ENCODE results near the gene CNTNAP2. TPM values are rescaled to one million over a fixed set of nuclear protein-coding genes. Genes with fewer than 3 reads are reported as not detected.

CNTNAP2 gene
- total RNA-seq, 1 donor from 2014 or later = 5.4 TPM

DNA sequence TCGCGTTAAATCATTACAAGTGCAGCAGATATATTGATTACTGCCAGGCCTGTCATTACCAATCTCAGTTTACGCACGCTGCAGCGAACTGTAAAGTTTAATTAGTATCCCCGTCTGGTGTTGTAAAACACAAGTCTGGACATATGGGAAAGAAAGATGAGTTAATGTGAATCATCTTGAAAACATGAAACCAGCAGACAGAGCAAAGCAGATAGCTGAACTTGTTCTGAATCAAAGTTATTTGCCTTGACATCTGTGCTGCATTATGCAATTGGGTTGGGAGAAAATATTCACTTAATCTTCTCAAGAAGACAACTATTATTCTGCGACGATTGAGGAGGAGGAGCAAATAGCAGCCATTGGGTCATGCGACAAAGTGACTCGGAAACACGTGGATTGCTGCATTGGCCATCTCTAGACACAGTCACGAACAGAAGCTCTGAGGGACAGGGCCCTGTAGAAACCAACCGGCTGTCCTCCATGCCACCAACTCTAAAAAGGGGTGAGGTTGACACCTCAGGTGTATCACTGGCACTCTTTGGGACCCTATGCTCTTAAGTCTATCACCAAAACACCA is 2317.7 kb downstream of the CNTNAP2 start:
- Mint-ChIP-seq H3K4me1 (ENCODE audit: unreplicated experiment) (peaks cover 13% of the 10 kb centered on the region), H3K4me3 (ENCODE audit: unreplicated experiment) (no peak overlapping the region), H3K27me3 (ENCODE audit: unreplicated experiment) (no peaks in the 10 kb centered on the region), H3K36me3 (ENCODE audit: low read depth, unreplicated experiment) (no peaks in the 10 kb centered on the region), H3K27ac (ENCODE audit: unreplicated experiment) (no peak overlapping the region), H3K9me3 (ENCODE audit: unreplicated experiment) (no peaks in the 10 kb centered on the region)
- TF ChIP-seq, protein P1, sequence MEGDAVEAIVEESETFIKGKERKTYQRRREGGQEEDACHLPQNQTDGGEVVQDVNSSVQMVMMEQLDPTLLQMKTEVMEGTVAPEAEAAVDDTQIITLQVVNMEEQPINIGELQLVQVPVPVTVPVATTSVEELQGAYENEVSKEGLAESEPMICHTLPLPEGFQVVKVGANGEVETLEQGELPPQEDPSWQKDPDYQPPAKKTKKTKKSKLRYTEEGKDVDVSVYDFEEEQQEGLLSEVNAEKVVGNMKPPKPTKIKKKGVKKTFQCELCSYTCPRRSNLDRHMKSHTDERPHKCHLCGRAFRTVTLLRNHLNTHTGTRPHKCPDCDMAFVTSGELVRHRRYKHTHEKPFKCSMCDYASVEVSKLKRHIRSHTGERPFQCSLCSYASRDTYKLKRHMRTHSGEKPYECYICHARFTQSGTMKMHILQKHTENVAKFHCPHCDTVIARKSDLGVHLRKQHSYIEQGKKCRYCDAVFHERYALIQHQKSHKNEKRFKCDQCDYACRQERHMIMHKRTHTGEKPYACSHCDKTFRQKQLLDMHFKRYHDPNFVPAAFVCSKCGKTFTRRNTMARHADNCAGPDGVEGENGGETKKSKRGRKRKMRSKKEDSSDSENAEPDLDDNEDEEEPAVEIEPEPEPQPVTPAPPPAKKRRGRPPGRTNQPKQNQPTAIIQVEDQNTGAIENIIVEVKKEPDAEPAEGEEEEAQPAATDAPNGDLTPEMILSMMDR (IDR thresholded peaks at IDR 0.05; ENCODE audit: unreplicated experiment) = no peak
- no peak for DNase-seq (ENCODE audit: low spot score)

DNA sequence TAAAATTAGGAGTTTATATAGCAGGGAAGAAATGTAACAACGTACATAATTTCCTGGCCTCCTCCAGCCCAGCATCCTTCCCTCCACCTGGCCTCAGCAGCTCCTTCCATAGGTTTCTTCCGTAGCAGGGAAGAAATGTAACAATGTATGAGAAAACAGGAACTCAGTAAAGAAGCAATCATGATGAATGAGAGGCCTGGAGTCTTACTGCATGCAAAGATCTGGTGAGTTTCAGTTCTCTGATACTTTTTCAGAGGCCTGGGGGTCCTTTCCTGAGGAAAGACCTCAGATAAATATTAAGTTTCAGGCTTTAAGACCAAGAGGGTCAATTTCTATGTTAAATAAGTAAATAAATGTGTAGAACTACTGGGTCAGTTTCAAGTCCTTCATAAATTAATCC is 2318.3 kb downstream of the CNTNAP2 start:
- TF ChIP-seq, protein P1 (IDR thresholded peaks at IDR 0.05; ENCODE audit: unreplicated experiment) = no peak
- no peak overlapping the region for H3K4me3 Mint-ChIP-seq (ENCODE audit: unreplicated experiment)
- H3K9me3 Mint-ChIP-seq (ENCODE audit: unreplicated experiment) = no peaks in the 10 kb centered on the region
- DNase-seq (ENCODE audit: low spot score) = no peak
- no peaks in the 10 kb centered on the region for H3K27me3 Mint-ChIP-seq (ENCODE audit: unreplicated experiment)
- peaks cover 13% of the 10 kb centered on the region for H3K4me1 Mint-ChIP-seq (ENCODE audit: unreplicated experiment)
- H3K27ac Mint-ChIP-seq (ENCODE audit: unreplicated experiment) = no peak overlapping the region
- no peaks in the 10 kb centered on the region for H3K36me3 Mint-ChIP-seq (ENCODE audit: low read depth, unreplicated experiment)

- no peaks in the 10 kb centered on the region for H3K9me3 Mint-ChIP-seq (ENCODE audit: unreplicated experiment)
- TF ChIP-seq, protein P1 (IDR thresholded peaks at IDR 0.05; ENCODE audit: unreplicated experiment) = no peak
- H3K4me1 Mint-ChIP-seq (ENCODE audit: unreplicated experiment) = peaks cover 13% of the 10 kb centered on the region
- DNase-seq (ENCODE audit: low spot score) = no peak
- no peak overlapping the region for H3K4me3 Mint-ChIP-seq (ENCODE audit: unreplicated experiment)
- no peaks in the 10 kb centered on the region for H3K27me3 Mint-ChIP-seq (ENCODE audit: unreplicated experiment)
- no peak overlapping the region for H3K27ac Mint-ChIP-seq (ENCODE audit: unreplicated experiment)
- H3K36me3 Mint-ChIP-seq (ENCODE audit: low read depth, unreplicated experiment) = no peaks in the 10 kb centered on the region
These were observed 2319.1 kb downstream of the CNTNAP2 start for GRCh38 chr7:148435715-148436114.

GRCh38 chr7:148436135-148436534 is 2319.5 kb downstream of the CNTNAP2 start:
- TF ChIP-seq, protein P1 (IDR thresholded peaks at IDR 0.05; ENCODE audit: unreplicated experiment) = no peak
- no peak overlapping the region for H3K27ac Mint-ChIP-seq (ENCODE audit: unreplicated experiment)
- DNase-seq (ENCODE audit: low spot score) = no peak
- no peaks in the 10 kb centered on the region for H3K9me3 Mint-ChIP-seq (ENCODE audit: unreplicated experiment)
- H3K4me3 Mint-ChIP-seq (ENCODE audit: unreplicated experiment) = no peak overlapping the region
- peaks cover 13% of the 10 kb centered on the region for H3K4me1 Mint-ChIP-seq (ENCODE audit: unreplicated experiment)
- H3K27me3 Mint-ChIP-seq (ENCODE audit: unreplicated experiment) = no peaks in the 10 kb centered on the region
- no peaks in the 10 kb centered on the region for H3K36me3 Mint-ChIP-seq (ENCODE audit: low read depth, unreplicated experiment)

GRCh38 chr7:148436571-148436970 is 2320.0 kb downstream of the CNTNAP2 start:
- no peak overlapping the region for H3K27ac Mint-ChIP-seq (ENCODE audit: unreplicated experiment)
- no peaks in the 10 kb centered on the region for H3K9me3 Mint-ChIP-seq (ENCODE audit: unreplicated experiment)
- DNase-seq (ENCODE audit: low spot score) = no peak
- TF ChIP-seq, protein P1 (IDR thresholded peaks at IDR 0.05; ENCODE audit: unreplicated experiment) = no peak
- H3K27me3 Mint-ChIP-seq (ENCODE audit: unreplicated experiment) = no peaks in the 10 kb centered on the region
- H3K36me3 Mint-ChIP-seq (ENCODE audit: low read depth, unreplicated experiment) = no peaks in the 10 kb centered on the region
- H3K4me3 Mint-ChIP-seq (ENCODE audit: unreplicated experiment) = no peak overlapping the region
- H3K4me1 Mint-ChIP-seq (ENCODE audit: unreplicated experiment) = peaks cover 9% of the 10 kb centered on the region
